Measurements from ENCODE around the gene DBI. TPM values are rescaled to one million over a fixed set of nuclear protein-coding genes. Genes with fewer than 3 reads are reported as not detected.

Gene DBI
- polyA plus RNA-seq, 2 of the 4 experiments (the other 2 are of a cell fraction): 339 to 823 TPM

DNA sequence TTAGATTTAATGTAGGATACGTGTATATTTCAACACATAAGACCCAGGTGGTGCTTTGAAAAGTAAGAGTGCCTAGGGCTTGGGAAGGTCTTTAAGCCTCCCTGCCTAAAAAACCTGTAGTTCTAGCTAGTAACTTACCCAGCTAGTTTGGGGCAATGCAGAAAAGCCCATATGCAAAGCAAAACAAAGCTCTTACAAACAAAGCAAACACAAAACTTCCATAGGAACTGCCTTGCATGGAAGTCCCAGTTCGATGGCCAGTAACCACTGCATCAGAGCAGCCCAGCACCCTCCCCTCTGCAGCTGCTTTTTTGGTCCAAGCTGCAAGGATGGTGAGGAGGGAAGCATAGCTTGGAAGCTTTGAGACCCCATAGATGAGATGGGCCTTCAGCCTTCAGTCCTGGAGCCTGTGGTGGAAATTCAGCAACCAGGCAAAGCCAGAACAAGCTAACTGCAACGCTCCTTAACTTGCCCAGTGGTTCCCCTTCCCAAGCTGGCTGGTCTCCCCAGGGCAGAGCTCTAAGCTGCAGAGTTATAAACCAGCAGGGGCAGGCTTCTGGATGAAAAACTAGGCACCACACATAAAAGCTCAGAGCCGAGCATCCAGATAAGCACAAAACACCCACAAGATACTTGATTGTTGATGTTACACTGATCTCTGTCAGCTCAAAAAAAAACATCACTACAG lies 16.3 kb upstream of the DBI start:
- CTCF ChIA-PET: interaction anchor here (0.8 to 1.2 kb wide), 2 partner anchors 61 to 1318 kb away, joined by 3 read pairs; no protein-coding TSS in a partner anchor
- ATAC-seq: peak; percentile 38 to 50; a peak in 1 of 6 replicates
- WGBS (ENCODE audit: missing lambda C conversion rate): 73% methylated on average over 4 of the region's 4 CpGs
- no peaks in the 10 kb centered on the region for H3K4me1 ChIP-seq
- H3K4me2 ChIP-seq: no peak overlapping the region
- no peaks in the 10 kb centered on the region for H3K9me3 ChIP-seq
- FAIRE-seq: no peak
- no peak overlapping the region for H3K27ac ChIP-seq
- DNase-seq (ENCODE audit: low read depth in 1 of 2, low spot score in 1 of 2): no peak
- no peak overlapping the region for H3K4me3 ChIP-seq
- TF ChIP-seq MAZ (IDR thresholded peaks at IDR 0.05; ENCODE audit: borderline replicate concordance, low read depth, low read length) (no peak), HEYL (CRISPR knock-in tag; IDR thresholded peaks at IDR 0.05) (no peak), POLR2AphosphoS2 (conservative IDR thresholded peaks at IDR 0.05; ENCODE audit: low read length) (no peak)
- TF ChIP-seq, protein P1, sequence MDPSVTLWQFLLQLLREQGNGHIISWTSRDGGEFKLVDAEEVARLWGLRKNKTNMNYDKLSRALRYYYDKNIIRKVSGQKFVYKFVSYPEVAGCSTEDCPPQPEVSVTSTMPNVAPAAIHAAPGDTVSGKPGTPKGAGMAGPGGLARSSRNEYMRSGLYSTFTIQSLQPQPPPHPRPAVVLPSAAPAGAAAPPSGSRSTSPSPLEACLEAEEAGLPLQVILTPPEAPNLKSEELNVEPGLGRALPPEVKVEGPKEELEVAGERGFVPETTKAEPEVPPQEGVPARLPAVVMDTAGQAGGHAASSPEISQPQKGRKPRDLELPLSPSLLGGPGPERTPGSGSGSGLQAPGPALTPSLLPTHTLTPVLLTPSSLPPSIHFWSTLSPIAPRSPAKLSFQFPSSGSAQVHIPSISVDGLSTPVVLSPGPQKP (IDR thresholded peaks at IDR 0.05; ENCODE audit: low read depth, low read length): no peak
- POLR2A ChIA-PET: no interaction called here

DNA sequence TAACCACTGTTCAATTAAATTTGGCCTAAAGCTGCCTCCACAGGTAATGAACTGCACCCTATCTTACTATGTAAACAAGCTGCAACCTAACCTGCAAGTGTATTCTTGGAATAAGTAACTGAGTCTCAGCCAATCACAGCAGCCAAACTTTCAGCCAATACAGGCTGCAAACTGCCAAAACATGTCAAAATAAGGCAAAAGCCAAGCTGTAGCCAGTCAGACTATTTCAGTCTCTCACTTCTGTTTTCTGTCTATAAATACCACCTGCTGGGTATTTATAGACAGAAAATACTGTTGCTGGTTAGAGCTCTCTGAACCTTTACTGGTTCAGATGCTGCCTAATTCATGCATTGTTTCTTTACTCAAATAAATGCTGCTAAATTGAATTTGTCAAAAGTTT lies 14.4 kb upstream of the DBI start:
- ATAC-seq (no peak), FAIRE-seq (no peak), DNase-seq (ENCODE audit: low read depth in 1 of 2, low spot score in 1 of 2) (no peak)
- no peak for TF ChIP-seq RNF2 (IDR thresholded peaks at IDR 0.05; ENCODE audit: borderline replicate concordance, low read depth)
- no peak for TF ChIP-seq RFX5 (IDR thresholded peaks at IDR 0.05)
- no peak for TF ChIP-seq EHF (CRISPR knock-in tag; IDR thresholded peaks at IDR 0.05)
- TF ChIP-seq RAD21 (conservative IDR thresholded peaks at IDR 0.05 in 1 of 2, IDR thresholded peaks at IDR 0.05 in 1 of 2): no peak
- no peak for TF ChIP-seq TFCP2L1 (CRISPR knock-in tag; IDR thresholded peaks at IDR 0.05)
- no peak for TF ChIP-seq CEBPB (IDR thresholded peaks at IDR 0.05)
- TF ChIP-seq TP53 (CRISPR knock-in tag; IDR thresholded peaks at IDR 0.05): no peak
- TF ChIP-seq, protein P2, sequence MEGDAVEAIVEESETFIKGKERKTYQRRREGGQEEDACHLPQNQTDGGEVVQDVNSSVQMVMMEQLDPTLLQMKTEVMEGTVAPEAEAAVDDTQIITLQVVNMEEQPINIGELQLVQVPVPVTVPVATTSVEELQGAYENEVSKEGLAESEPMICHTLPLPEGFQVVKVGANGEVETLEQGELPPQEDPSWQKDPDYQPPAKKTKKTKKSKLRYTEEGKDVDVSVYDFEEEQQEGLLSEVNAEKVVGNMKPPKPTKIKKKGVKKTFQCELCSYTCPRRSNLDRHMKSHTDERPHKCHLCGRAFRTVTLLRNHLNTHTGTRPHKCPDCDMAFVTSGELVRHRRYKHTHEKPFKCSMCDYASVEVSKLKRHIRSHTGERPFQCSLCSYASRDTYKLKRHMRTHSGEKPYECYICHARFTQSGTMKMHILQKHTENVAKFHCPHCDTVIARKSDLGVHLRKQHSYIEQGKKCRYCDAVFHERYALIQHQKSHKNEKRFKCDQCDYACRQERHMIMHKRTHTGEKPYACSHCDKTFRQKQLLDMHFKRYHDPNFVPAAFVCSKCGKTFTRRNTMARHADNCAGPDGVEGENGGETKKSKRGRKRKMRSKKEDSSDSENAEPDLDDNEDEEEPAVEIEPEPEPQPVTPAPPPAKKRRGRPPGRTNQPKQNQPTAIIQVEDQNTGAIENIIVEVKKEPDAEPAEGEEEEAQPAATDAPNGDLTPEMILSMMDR (IDR thresholded peaks at IDR 0.05): no peak
- no peak for TF ChIP-seq EP300 (IDR thresholded peaks at IDR 0.05)
- TF ChIP-seq ZC3H11A (IDR thresholded peaks at IDR 0.05): no peak
- TF ChIP-seq ESRRA (IDR thresholded peaks at IDR 0.05; ENCODE audit: borderline replicate concordance, low read length): no peak
- no peak for TF ChIP-seq SMC3 (IDR thresholded peaks at IDR 0.05)
- TF ChIP-seq ZSCAN20 (CRISPR knock-in tag; IDR thresholded peaks at IDR 0.05): no peak
- Histone ChIP-seq H3K4me2 (no peak overlapping the region), H3K4me1 (no peaks in the 10 kb centered on the region), H3K9me3 (no peaks in the 10 kb centered on the region), H3K27ac (no peak overlapping the region), H3K4me3 (no peak overlapping the region)
- POLR2A ChIA-PET: no interaction called here
- CTCF ChIA-PET: interaction anchor here (1.3 kb wide), 2 partner anchors 43 to 124 kb away, joined by 3 read pairs; no protein-coding TSS in a partner anchor

DNA sequence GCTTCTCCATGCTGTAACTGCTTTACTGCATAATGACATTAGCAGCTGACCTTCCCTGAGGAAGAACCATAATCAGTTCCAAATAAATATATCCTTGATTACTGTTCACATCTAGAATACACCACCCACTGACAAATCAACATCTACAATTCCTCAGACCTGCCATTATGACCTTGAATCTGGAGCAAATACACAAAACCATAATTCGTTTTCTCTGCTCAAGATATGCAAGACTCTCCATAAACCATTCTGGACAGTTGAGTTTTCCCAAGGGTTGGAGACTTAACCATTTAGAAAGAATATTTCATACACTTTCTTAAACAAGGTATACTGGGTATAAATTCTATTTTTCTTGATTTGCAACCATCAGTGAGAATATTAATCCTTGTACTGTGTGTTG lies 11.9 kb upstream of the DBI start:
- TF ChIP-seq, protein P3, sequence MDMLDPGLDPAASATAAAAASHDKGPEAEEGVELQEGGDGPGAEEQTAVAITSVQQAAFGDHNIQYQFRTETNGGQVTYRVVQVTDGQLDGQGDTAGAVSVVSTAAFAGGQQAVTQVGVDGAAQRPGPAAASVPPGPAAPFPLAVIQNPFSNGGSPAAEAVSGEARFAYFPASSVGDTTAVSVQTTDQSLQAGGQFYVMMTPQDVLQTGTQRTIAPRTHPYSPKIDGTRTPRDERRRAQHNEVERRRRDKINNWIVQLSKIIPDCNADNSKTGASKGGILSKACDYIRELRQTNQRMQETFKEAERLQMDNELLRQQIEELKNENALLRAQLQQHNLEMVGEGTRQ (IDR thresholded peaks at IDR 0.05): no peak
- TF ChIP-seq, protein P4, sequence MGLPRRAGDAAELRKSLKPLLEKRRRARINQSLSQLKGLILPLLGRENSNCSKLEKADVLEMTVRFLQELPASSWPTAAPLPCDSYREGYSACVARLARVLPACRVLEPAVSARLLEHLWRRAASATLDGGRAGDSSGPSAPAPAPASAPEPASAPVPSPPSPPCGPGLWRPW (IDR thresholded peaks at IDR 0.05): no peak
- TF ChIP-seq RCOR1 (IDR thresholded peaks at IDR 0.05; ENCODE audit: low read depth, low read length): no peak
- no peak for TF ChIP-seq ZNF302 (CRISPR knock-in tag; IDR thresholded peaks at IDR 0.05)
- TF ChIP-seq HDAC2 (IDR thresholded peaks at IDR 0.05): no peak
- TF ChIP-seq HOXB5 (CRISPR knock-in tag; IDR thresholded peaks at IDR 0.05): no peak
- no peak for TF ChIP-seq TP53 (CRISPR knock-in tag; IDR thresholded peaks at IDR 0.05)
- TF ChIP-seq ZC3H11A (IDR thresholded peaks at IDR 0.05): no peak
- TF ChIP-seq EP300 (IDR thresholded peaks at IDR 0.05): no peak
- TF ChIP-seq RFX5 (IDR thresholded peaks at IDR 0.05): no peak
- TF ChIP-seq, protein P5, sequence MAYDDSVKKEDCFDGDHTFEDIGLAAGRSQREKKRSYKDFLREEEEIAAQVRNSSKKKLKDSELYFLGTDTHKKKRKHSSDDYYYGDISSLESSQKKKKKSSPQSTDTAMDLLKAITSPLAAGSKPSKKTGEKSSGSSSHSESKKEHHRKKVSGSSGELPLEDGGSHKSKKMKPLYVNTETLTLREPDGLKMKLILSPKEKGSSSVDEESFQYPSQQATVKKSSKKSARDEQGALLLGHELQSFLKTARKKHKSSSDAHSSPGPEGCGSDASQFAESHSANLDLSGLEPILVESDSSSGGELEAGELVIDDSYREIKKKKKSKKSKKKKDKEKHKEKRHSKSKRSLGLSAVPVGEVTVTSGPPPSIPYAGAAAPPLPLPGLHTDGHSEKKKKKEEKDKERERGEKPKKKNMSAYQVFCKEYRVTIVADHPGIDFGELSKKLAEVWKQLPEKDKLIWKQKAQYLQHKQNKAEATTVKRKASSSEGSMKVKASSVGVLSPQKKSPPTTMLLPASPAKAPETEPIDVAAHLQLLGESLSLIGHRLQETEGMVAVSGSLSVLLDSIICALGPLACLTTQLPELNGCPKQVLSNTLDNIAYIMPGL (CRISPR knock-in tag; IDR thresholded peaks at IDR 0.05; ENCODE audit: borderline replicate concordance): no peak
- TF ChIP-seq NFE2L2 (conservative IDR thresholded peaks at IDR 0.05; ENCODE audit: low read length): no peak
- TF ChIP-seq, protein P6, sequence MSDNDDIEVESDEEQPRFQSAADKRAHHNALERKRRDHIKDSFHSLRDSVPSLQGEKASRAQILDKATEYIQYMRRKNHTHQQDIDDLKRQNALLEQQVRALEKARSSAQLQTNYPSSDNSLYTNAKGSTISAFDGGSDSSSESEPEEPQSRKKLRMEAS (IDR thresholded peaks at IDR 0.05): no peak
- no peak for TF ChIP-seq KDM1A (IDR thresholded peaks at IDR 0.05; ENCODE audit: low read depth)
- no peak for TF ChIP-seq ZSCAN20 (CRISPR knock-in tag; IDR thresholded peaks at IDR 0.05)
- Histone ChIP-seq H3K4me1 (no peaks in the 10 kb centered on the region), H3K9me3 (no peaks in the 10 kb centered on the region), H3K4me2 (no peak overlapping the region), H3K4me3 (no peak overlapping the region), H3K27ac (no peak overlapping the region)
- no peak for DNase-seq (ENCODE audit: low read depth in 1 of 2, low spot score in 1 of 2)
- WGBS (ENCODE audit: missing lambda C conversion rate): 39% methylated on average over 1 of the region's 1 CpG
- no peak for FAIRE-seq
- CTCF ChIA-PET: no interaction called here
- ATAC-seq: no peak
- POLR2A ChIA-PET: no interaction called here
